HepG2 (cell line): ENCODE results near the gene REPIN1. TPM values are rescaled to one million over a fixed set of nuclear protein-coding genes. Genes with fewer than 3 reads are reported as not detected.

Source experiments
- ATAC-seq: fragments of 200-7000 bp; cut with Tn5 transposase; 3 replicates; pipeline ENCODE4 v1.9.1; 2020; ENCODE audit warnings: mild to moderate bottlenecking, moderate library complexity
- BruUV-seq: library from RNA; stranded (reverse); fragments of 400-500 nt; replicated peaks from 2 replicates; lab custom pipeline; 2021; lab: Mats Ljungman, UMichigan
- CTCF ChIA-PET: fragments of 300-600 bp; formaldehyde crosslinking; extraction: SDS; loops from one replicate; lab custom pipeline; 2021; ENCODE audit warnings: low total read pairs, inconsistent platforms, low intra/inter-chr PET ratio; lab: Yijun Ruan, JAX
- POLR2A ChIA-PET: fragments of 350-600 bp; sonication (Branson Sonifier 250); formaldehyde crosslinking; loops from one replicate; lab custom pipeline; 2020; ENCODE audit warnings: antibody characterized with exemption, inconsistent platforms; lab: Yijun Ruan, JAX
- DNase-seq: peaks from one replicate; pipeline ENCODE4 v3.0.0-alpha.2; 2015; ENCODE audit warnings: low spot score
- FAIRE-seq: peaks from 3 replicates; lab custom pipeline; 2011; peaks lifted over from hg19 to GRCh38; lab: Jason Lieb, UNC
- H2AFZ ChIP-seq: one replicate; pipeline ENCODE4 v1.6.1; 2011; ENCODE audit warnings: low read length, inconsistent platforms
- H3K27ac ChIP-seq: fragments of 300-600 bp; 3 replicates; pipeline ENCODE4 v1.8.0; 2011; ENCODE audit warnings: mixed run types, mild to moderate bottlenecking, mixed read lengths, low read length, inconsistent platforms; ENCODE audit not compliant: insufficient read depth; ENCODE audit errors: extremely low read length
- H3K27me3 ChIP-seq, 2 experiments: fragments of 200-600 bp in 1 of 2; 2 replicates in 1 of 2; 3 replicates in 1 of 2; pipeline versions ENCODE4 v1.6.0 to v1.8.0; 2011; ENCODE audit warnings: low read length in 2 of 2, mild to moderate bottlenecking in 2 of 2, moderate library complexity in 2 of 2, inconsistent platforms in 1 of 2; ENCODE audit not compliant: insufficient read depth in 2 of 2, control insufficient read depth in 1 of 2
- H3K36me3 ChIP-seq, 2 experiments: fragments of 200-600 bp in 1 of 2; replicated peaks in 1 of 2; 2 replicates in 1 of 2; 3 replicates in 1 of 2; pipeline versions ENCODE4 v1.5.1 to v1.8.0; 2011; ENCODE audit warnings: low read length in 2 of 2, inconsistent platforms in 1 of 2; ENCODE audit not compliant: insufficient read depth in 2 of 2, control insufficient read depth in 1 of 2
- H3K4me1 ChIP-seq: 2 replicates; pipeline ENCODE4 v1.5.1; 2012; ENCODE audit warnings: low read length, inconsistent platforms; ENCODE audit not compliant: insufficient read depth
- H3K4me2 ChIP-seq: 2 replicates; pipeline ENCODE4 v1.6.0; 2011; ENCODE audit warnings: low read depth, low read length, inconsistent platforms
- H3K4me3 ChIP-seq, 3 experiments: fragments of 200-600 bp in 1 of 3; sonication (generic), shearing (Covaris generic) in 1 of 3; replicated peaks in 1 of 3; 2 replicates each; pipeline ENCODE4 v1.5.1; 2011 to 2016; ENCODE audit warnings: low read length in 3 of 3, inconsistent platforms in 2 of 3, low read depth in 2 of 3, mild to moderate bottlenecking in 2 of 3, control low read depth in 1 of 3, mixed read lengths in 1 of 3; ENCODE audit not compliant: insufficient read depth in 1 of 3
- H3K79me2 ChIP-seq: one replicate; pipeline ENCODE4 v1.6.1; 2011; ENCODE audit warnings: low read length, inconsistent platforms; ENCODE audit not compliant: insufficient read depth
- H3K9ac ChIP-seq: 2 replicates; pipeline ENCODE4 v1.6.0; 2011; ENCODE audit warnings: mild to moderate bottlenecking, low read depth, low read length, inconsistent platforms; ENCODE audit not compliant: insufficient read depth
- H3K9me3 ChIP-seq: 2 replicates; pipeline ENCODE4 v1.5.1; 2012; ENCODE audit warnings: mild to moderate bottlenecking, low read length
- H4K20me1 ChIP-seq: 2 replicates; pipeline ENCODE4 v1.6.0; 2011; ENCODE audit warnings: inconsistent platforms, mild to moderate bottlenecking, low read length, moderate library complexity; ENCODE audit not compliant: insufficient read depth
- KLF11 ChIP-seq: IDR thresholded peaks from 2 replicates; pipeline ENCODE4 v1.6.1; 2016; ENCODE audit warnings: missing compliant biosample characterization
- SIN3B ChIP-seq: fragments of 150-350 bp; IDR thresholded peaks from 2 replicates; pipeline ENCODE4 v1.6.1; 2014; ENCODE audit warnings: low read length
- ZBTB39 ChIP-seq: sonication (generic); formaldehyde crosslinking; IDR thresholded peaks from 2 replicates; pipeline ENCODE4 v1.5.0; 2020; ENCODE audit warnings: missing genetic modification reagents
- ZNF7 ChIP-seq: IDR thresholded peaks from 2 replicates; pipeline ENCODE4 v1.6.1; 2016; ENCODE audit warnings: missing biosample characterization, missing genetic modification reagents
- WGBS: methylation state at CpG from one replicate; pipeline ENCODE4 v1.1.6; 2017; ENCODE audit warnings: low lambda C conversion rate; 5-methylcytosine and 5-hydroxymethylcytosine counted together
- in situ Hi-C: cut with HindIII; loops from 2 replicates; pipeline ENCODE4 v1.10.0; 2017; ENCODE audit warnings: low pct_unique_long_range_greater_than_20kb; ENCODE audit not compliant: extremely low pct_ligation_motif_present
- intact Hi-C: fragments of 100-400 bp; cut with micrococcal nuclease; formaldehyde crosslinking; loops from one replicate; pipeline ENCODE4 v1.10.0; 2022; ENCODE audit not compliant: unreplicated experiment
- polyA plus RNA-seq, 8 experiments: library from polyadenylated mRNA; depleted of rRNA in 3 of 8; stranded (reverse) in 7 of 8; unstranded in 1 of 8; fragments of >200 nt; fragmentation: Illumina TruSeq in 4 of 8; extraction: Trizol in 4 of 8; gene quantifications; 2 replicates each; pipeline versions ENCODE4 v1.2.1 to v1.2.3, GENCODE V29; 2011 to 2016; ENCODE audit warnings: low read depth in 4 of 8, missing spikeins in 1 of 8, mixed read lengths in 1 of 8; ENCODE audit not compliant: insufficient read depth in 1 of 8
- total RNA-seq, 5 experiments: library from RNA; depleted of rRNA; stranded (reverse); fragments of >200 nt; fragmentation: Illumina TruSeq; extraction: Trizol; gene quantifications; 2 replicates each; pipeline ENCODE4 v1.2.3, GENCODE V29; 2016; ENCODE audit warnings: low read depth in 1 of 5
- TF ChIP-seq, protein P1 (sequence below): sonication (generic); formaldehyde crosslinking; IDR thresholded peaks from 2 replicates; pipeline ENCODE4 v1.5.0; 2020; ENCODE audit warnings: mild to moderate bottlenecking, missing genetic modification reagents

Gene REPIN1
- total and polyA plus RNA-seq, 2 of the 13 experiments (the other 11 are each of a cell fraction or from before 2014, with no cell fraction given): 69.9 to 108 TPM

- Histone ChIP-seq H3K9me3 (no peaks in the 10 kb centered on the region), H3K36me3 (peaks cover 0 to 1% of the 10 kb centered on the region in 2 experiments; a peak in 2 of 5 replicates), H3K4me3 (no peak overlapping the region), H3K79me2 (peaks cover 3% of the 10 kb centered on the region), H3K4me1 (peaks cover 41% of the 10 kb centered on the region), H3K27me3 (no peaks in the 10 kb centered on the region; a peak in 1 of 5 replicates), H2AFZ (no peak overlapping the region), H4K20me1 (peaks cover 2% of the 10 kb centered on the region; the same call in 1 of the 2 replicates), H3K27ac (no peak overlapping the region), H3K9ac (no peak overlapping the region), H3K4me2 (no peak overlapping the region)
- ChIA-PET POLR2A (interaction anchor here (1.2 to 4.7 kb wide), 7 partner anchors 12 to 61 kb away, joined by 3 to 40 read pairs (median 5); partner anchors contain the start of gene REPIN1), CTCF (no interaction called here)
- WGBS: 25% methylated on average over 2 of the region's 2 CpGs
- no TSS peak for BruUV-seq
- intact Hi-C loops: loop anchor here (5.0 kb wide), 1 partner anchor 44 kb away; no protein-coding TSS in a partner anchor
- in situ Hi-C loops: loop anchor here (5.0 kb wide), 1 partner anchor 59 kb away; no protein-coding TSS in a partner anchor
- DNase-seq: no peak
- FAIRE-seq: no peak
- TF ChIP-seq, protein P1, sequence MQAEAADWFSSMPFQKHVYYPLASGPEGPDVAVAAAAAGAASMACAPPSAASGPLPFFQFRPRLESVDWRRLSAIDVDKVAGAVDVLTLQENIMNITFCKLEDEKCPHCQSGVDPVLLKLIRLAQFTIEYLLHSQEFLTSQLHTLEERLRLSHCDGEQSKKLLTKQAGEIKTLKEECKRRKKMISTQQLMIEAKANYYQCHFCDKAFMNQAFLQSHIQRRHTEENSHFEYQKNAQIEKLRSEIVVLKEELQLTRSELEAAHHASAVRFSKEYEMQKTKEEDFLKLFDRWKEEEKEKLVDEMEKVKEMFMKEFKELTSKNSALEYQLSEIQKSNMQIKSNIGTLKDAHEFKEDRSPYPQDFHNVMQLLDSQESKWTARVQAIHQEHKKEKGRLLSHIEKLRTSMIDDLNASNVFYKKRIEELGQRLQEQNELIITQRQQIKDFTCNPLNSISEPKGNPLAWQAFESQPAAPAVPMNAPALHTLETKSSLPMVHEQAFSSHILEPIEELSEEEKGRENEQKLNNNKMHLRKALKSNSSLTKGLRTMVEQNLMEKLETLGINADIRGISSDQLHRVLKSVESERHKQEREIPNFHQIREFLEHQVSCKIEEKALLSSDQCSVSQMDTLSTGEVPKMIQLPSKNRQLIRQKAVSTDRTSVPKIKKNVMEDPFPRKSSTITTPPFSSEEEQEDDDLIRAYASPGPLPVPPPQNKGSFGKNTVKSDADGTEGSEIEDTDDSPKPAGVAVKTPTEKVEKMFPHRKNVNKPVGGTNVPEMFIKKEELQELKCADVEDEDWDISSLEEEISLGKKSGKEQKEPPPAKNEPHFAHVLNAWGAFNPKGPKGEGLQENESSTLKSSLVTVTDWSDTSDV (CRISPR knock-in tag): no peak
- TF ChIP-seq ZNF7 (CRISPR knock-in tag) (no peak), KLF11 (CRISPR knock-in tag) (no peak), ZBTB39 (CRISPR knock-in tag) (no peak), SIN3B (no peak)
- no peak for ATAC-seq
Measured at GRCh38 chr7:150343225-150343624, 25.4 kb upstream of the REPIN1 start.
